ENCODE measurements around the gene HRC.

Gene HRC

DNA sequence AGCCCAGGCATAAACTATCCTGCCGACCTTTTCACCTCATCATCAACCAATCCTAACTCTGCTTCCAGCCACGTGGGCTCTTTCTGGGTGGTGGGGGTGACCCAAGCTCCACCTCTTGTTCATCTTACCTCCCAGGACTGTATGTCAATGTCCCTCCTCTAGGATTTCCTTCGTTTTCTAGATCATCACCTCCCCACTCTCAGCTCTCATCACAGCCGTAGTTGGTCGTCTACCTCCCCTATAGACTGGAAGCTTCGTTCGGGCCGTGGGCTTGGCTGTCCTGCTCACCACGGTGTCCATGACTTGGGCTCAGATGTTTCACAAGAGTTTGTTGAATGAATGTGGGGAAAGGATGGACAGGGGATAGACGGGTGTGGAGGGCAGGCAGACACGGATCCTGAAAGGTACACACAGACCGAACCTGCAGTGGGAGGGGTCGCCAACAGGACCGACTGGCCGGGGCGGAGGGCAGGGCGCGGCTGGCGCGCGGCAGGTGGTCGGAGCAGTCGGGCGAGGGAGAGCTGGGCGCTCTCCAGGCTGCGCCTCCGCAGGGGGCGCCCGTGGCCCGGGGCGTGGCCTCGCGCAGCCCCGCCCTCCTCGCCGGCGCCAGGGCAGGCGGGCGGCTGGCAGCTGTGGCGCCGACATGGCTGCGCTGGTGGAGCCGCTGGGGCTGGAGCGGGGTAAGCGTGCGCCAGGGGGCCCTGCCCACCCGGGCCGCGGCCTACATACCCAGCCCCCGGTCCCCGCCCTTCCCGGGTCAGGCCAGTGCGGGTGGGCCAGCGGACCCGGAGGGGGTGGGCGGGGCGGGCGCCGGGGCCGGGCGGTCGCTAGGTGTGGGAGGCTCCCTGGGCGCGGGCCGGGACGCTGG, 41.2 kb downstream of the HRC start, which contains the start of gene LIN7B:
LIN7B (plus strand) TSS at position 609 of the 868 bp plus-strand sequence; CDS start at position 644, 35 bp downstream.
- no peak for DNase-seq

GRCh38 chr19:49111218-49111998, 43.8 kb downstream of the HRC start:
- no peak for DNase-seq

- no peak for DNase-seq
Observed at GRCh38 chr19:49110567-49110966, 44.6 kb downstream of the HRC start.

- no peak for DNase-seq
Observed at GRCh38 chr19:49109569-49110233, 45.5 kb downstream of the HRC start.

GRCh38 chr19:49109051-49109450, 46.1 kb downstream of the HRC start:
- DNase-seq: no peak

GRCh38 chr19:49107625-49108459, 47.4 kb downstream of the HRC start:
- DNase-seq: no peak

DNA sequence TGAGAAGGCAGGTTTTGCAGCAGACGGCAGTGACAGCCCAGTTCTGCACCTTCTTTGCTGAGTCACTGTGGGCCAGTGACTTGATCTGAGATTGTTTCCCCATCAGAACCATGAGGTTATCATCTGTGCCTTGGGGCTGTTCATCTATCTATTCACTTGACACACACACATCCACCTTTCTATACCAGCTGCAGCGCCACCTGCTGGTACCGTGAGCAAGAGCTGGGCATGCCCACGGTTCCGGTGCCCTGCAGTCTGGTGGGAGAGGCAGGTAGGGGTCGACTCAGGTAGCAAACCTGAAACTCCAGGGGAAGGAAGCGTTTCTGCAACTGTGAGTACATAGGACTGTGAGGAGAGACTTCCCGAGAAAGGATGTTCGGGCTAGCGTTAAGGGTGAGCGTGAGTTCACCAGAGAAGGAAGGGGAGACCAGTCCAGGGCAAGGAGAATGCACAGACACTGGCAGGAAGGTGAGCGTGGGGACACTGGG, 48.5 kb downstream of the HRC start:
- no peak for DNase-seq

GRCh38 chr19:49104229-49104864, 50.8 kb downstream of the HRC start:
- no peak for DNase-seq

DNA sequence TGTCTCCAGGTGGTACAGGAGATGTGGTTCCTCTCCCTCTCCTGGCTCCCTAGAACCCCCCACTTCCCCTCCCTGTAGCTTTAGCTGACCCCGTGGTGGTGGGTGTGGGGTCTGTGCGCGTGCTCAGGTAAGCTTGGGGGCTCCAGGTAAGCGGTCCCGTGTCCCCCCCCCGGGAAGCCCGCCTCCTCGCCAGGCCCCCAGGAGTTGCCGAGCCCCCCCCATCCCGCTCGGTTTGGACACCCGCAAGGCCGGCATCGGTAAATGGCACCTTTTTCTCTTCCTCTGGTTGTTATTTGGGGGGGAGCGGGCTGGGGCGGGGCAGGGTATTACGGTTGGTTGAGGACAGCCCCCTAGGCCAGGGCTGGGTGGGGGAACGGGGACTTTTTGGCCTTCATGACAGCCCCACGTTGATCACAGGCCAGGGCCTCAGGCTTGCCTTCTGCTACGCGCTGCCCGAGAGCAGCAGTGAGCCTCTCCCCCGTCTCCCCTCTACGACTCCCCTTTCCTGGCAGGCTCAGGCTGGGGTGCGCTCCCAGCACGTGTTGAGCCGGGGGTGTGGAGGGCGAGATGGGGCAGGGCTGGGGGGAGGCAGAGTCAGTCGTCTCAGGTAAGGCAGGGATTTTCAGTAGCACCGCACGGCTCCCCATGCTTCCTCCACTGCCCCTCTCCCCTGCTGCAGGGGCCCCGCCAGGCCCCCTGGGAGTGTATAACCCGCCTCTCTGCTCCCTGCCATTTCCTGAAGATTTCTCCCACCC, 51.7 kb downstream of the HRC start:
- DNase-seq: no peak

- DNase-seq: no peak
Observed at GRCh38 chr19:49102303-49102702, 52.9 kb downstream of the HRC start.
